Neural cell (in vitro differentiated cells): ENCODE results near the gene BCL2. TPM values are rescaled to one million over a fixed set of nuclear protein-coding genes. Genes with fewer than 3 reads are reported as not detected.

ENCODE experiments used
- H2AFZ ChIP-seq: fragments of 200-600, 300-800 bp; sonication (generic), shearing (Covaris generic); 2 replicates; pipeline ENCODE4 v1.6.0; 2014; ENCODE audit warnings: low read depth, mild to moderate bottlenecking, antibody characterized with exemption, low read length, moderate library complexity
- H3F3A ChIP-seq: fragments of 200-600 bp; shearing (Covaris generic); 2 replicates; pipeline ENCODE4 v1.6.1; 2016; ENCODE audit warnings: mild to moderate bottlenecking, moderate library complexity, mixed read lengths, antibody characterized with exemption, low read length; ENCODE audit not compliant: insufficient read depth, poor library complexity, severe bottlenecking
- H3K27ac ChIP-seq: fragments of 200-600, 300-800 bp; sonication (generic), shearing (Covaris generic); 2 replicates; pipeline ENCODE4 v1.5.1; 2014; ENCODE audit warnings: mild to moderate bottlenecking, low read length, moderate library complexity
- H3K27me3 ChIP-seq: fragments of 300-800, 200-600 bp; sonication (generic), shearing (Covaris generic); 2 replicates; pipeline ENCODE4 v1.6.0; 2014; ENCODE audit warnings: mild to moderate bottlenecking, low read depth, low read length, moderate library complexity; ENCODE audit not compliant: insufficient read depth
- H3K36me3 ChIP-seq: fragments of 300-800, 200-600 bp; sonication (generic), shearing (Covaris generic); 2 replicates; pipeline ENCODE4 v1.5.1; 2014; ENCODE audit warnings: mild to moderate bottlenecking, antibody characterized with exemption, low read length, moderate library complexity; ENCODE audit not compliant: insufficient read depth
- H3K4me2 ChIP-seq: fragments of 300-800, 200-600 bp; sonication (generic), shearing (Covaris generic); 2 replicates; pipeline ENCODE4 v1.6.0; 2014; ENCODE audit warnings: mild to moderate bottlenecking, low read length
- H3K4me3 ChIP-seq: fragments of 300-800, 200-600 bp; sonication (generic), shearing (Covaris generic); 2 replicates; pipeline ENCODE4 v1.5.1; 2014; ENCODE audit warnings: mild to moderate bottlenecking, low read length, moderate library complexity
- H3K79me2 ChIP-seq: fragments of 200-600 bp; shearing (Covaris generic); replicated peaks from 2 replicates; pipeline ENCODE4 v1.6.0; 2014; ENCODE audit warnings: mild to moderate bottlenecking, low read length, moderate library complexity; ENCODE audit not compliant: insufficient read depth
- H3K9ac ChIP-seq: fragments of 300-800, 200-600 bp; sonication (generic), shearing (Covaris generic); 2 replicates; pipeline ENCODE4 v1.6.1; 2016; ENCODE audit warnings: mild to moderate bottlenecking, low read length, mixed read lengths
- H3K9me2 ChIP-seq: fragments of 200-600 bp; shearing (Covaris generic); 2 replicates; pipeline ENCODE4 v1.6.1; 2016; ENCODE audit warnings: mild to moderate bottlenecking, low read length, mixed read lengths; ENCODE audit not compliant: insufficient read depth
- H3K9me3 ChIP-seq: fragments of 200-600, 300-800 bp; sonication (generic), shearing (Covaris generic); 2 replicates; pipeline ENCODE4 v1.6.1; 2016; ENCODE audit warnings: mild to moderate bottlenecking, mixed run types, low read length, moderate library complexity, mixed read lengths
- H4K20me1 ChIP-seq: fragments of 200-600 bp; shearing (Covaris generic); 2 replicates; pipeline ENCODE4 v1.6.1; 2016; ENCODE audit warnings: mild to moderate bottlenecking, mixed run types; ENCODE audit not compliant: insufficient read depth
- CTCF ChIP-seq: fragments of 450-650 bp; IDR thresholded peaks from 2 replicates; pipeline ENCODE4 v1.5.1; 2014; ENCODE audit warnings: antibody characterized with exemption, mild to moderate bottlenecking, moderate library complexity; ENCODE audit not compliant: poor library complexity, severe bottlenecking
- EP300 ChIP-seq: fragments of 450-650 bp; conservative IDR thresholded peaks from 2 replicates; pipeline ENCODE4 v1.6.1; 2014; ENCODE audit warnings: antibody characterized with exemption, mild to moderate bottlenecking, moderate library complexity; ENCODE audit not compliant: poor library complexity, severe bottlenecking
- EZH2 ChIP-seq: fragments of 200-600, 300-800 bp; shearing (Covaris generic), sonication (generic); IDR thresholded peaks from 2 replicates; pipeline ENCODE4 v1.6.1; 2014; ENCODE audit warnings: antibody characterized with exemption, low read length, borderline replicate concordance, mild to moderate bottlenecking; ENCODE audit not compliant: insufficient read depth, poor library complexity, severe bottlenecking
- MXI1 ChIP-seq: fragments of 450-650 bp; conservative IDR thresholded peaks from 2 replicates; pipeline ENCODE4 v1.6.1; 2014; ENCODE audit warnings: antibody characterized with exemption, mild to moderate bottlenecking; ENCODE audit not compliant: poor library complexity, severe bottlenecking
- POLR2AphosphoS5 ChIP-seq: IDR thresholded peaks from 2 replicates; pipeline ENCODE4 v1.6.1; 2012
- RAD21 ChIP-seq: fragments of 450-650 bp; conservative IDR thresholded peaks from 2 replicates; pipeline ENCODE4 v1.6.1; 2014; ENCODE audit warnings: antibody characterized with exemption, mild to moderate bottlenecking, moderate library complexity
- REST ChIP-seq: IDR thresholded peaks from 2 replicates; pipeline ENCODE4 v1.6.1; 2012; ENCODE audit warnings: borderline replicate concordance
- SMC3 ChIP-seq: fragments of 450-650 bp; conservative IDR thresholded peaks from 2 replicates; pipeline ENCODE4 v1.6.1; 2014; ENCODE audit warnings: antibody characterized with exemption, mild to moderate bottlenecking, moderate library complexity; ENCODE audit not compliant: poor library complexity
- TAF1 ChIP-seq: IDR thresholded peaks from 2 replicates; pipeline ENCODE4 v1.6.1; 2012; ENCODE audit warnings: low read depth
- polyA plus RNA-seq: library from polyadenylated mRNA; depleted of rRNA; stranded (reverse); fragments of >200 nt; gene quantifications from 2 replicates; pipeline ENCODE4 v1.2.3, GENCODE V29; 2014

Gene BCL2
- polyA plus RNA-seq, 1 donor from 2014 or later, result 3.4 TPM

DNA sequence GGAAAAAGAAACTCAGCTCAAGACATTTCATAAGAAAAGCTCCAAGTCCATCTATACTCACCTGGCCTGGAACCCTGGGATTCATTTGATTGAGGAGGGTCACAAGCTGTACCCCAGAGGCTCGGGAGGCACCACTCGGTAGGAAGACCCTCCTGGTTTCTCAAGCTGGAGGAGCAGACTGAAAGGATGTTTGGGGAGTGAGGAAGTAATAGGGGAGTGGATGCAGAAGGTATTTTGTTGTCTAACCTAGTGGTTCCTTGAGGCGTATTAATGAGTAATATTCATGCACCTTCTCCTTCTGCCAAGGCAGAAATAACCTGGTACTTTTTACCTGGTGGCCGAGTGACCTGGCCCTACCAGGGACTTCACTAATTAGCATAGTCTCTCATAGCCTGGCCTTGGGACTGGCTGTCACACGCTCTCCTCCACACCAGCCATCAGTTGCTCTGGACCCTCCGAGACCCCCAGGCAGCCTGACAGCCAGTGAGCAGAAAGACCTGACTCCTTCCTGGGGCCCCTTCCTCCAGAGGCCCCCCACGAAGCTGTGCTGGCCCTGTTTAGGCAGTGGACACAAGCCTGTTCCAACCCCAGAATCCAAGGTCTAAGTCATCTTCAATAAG is 161.4 kb downstream of the BCL2 start:
- no peaks in the 10 kb centered on the region for H3K9me2 ChIP-seq
- H3K4me2 ChIP-seq, result no peak overlapping the region
- no peaks in the 10 kb centered on the region for H3K27me3 ChIP-seq
- no peak overlapping the region for H3K9ac ChIP-seq
- H3K27ac ChIP-seq, result no peak overlapping the region
- H3K4me3 ChIP-seq, result no peak overlapping the region
- H3K36me3 ChIP-seq, result no peaks in the 10 kb centered on the region
- TF ChIP-seq EP300 (no peak), POLR2AphosphoS5 (no peak), TAF1 (no peak), EZH2 (no peak), CTCF (no peak), SMC3 (no peak), MXI1 (no peak), RAD21 (no peak), REST (no peak)
- H3K79me2 ChIP-seq, result no peaks in the 10 kb centered on the region
- no peaks in the 10 kb centered on the region for H4K20me1 ChIP-seq
- H2AFZ ChIP-seq, result no peak overlapping the region
- H3F3A ChIP-seq, result no peaks in the 10 kb centered on the region
- no peaks in the 10 kb centered on the region for H3K9me3 ChIP-seq

- H3K4me3 ChIP-seq, result no peak overlapping the region
- no peak overlapping the region for H3K27ac ChIP-seq
- no peaks in the 10 kb centered on the region for H4K20me1 ChIP-seq
- H3K79me2 ChIP-seq, result no peaks in the 10 kb centered on the region
- no peak overlapping the region for H3K9ac ChIP-seq
- H3K36me3 ChIP-seq, result no peaks in the 10 kb centered on the region
- no peaks in the 10 kb centered on the region for H3F3A ChIP-seq
- no peak overlapping the region for H3K4me2 ChIP-seq
- TF ChIP-seq POLR2AphosphoS5, result no peak
- TF ChIP-seq CTCF, result no peak
- no peak for TF ChIP-seq SMC3
- no peak for TF ChIP-seq REST
- no peak for TF ChIP-seq TAF1
- TF ChIP-seq EZH2, result no peak
- no peak for TF ChIP-seq MXI1
- no peak for TF ChIP-seq EP300
- no peaks in the 10 kb centered on the region for H3K9me3 ChIP-seq
- no peak overlapping the region for H2AFZ ChIP-seq
- H3K9me2 ChIP-seq, result no peaks in the 10 kb centered on the region
- H3K27me3 ChIP-seq, result no peaks in the 10 kb centered on the region
Observed at GRCh38 chr18:63157293-63158011, 162.1 kb downstream of the BCL2 start.
